K562 (cell line): Measurements from ENCODE around the gene ABCC9. TPM values are rescaled to one million over a fixed set of nuclear protein-coding genes. Genes with fewer than 3 reads are reported as not detected.

ENCODE experiments used
- ATAC-seq: fragments of 200-7000 bp; cut with Tn5 transposase; 3 replicates; pipeline ENCODE4 v1.9.1; 2020; ENCODE audit warnings: moderate library complexity
- BruUV-seq: library from RNA; stranded (reverse); fragments of 400-500 nt; replicated peaks from 2 replicates; lab custom pipeline; 2021; lab: Mats Ljungman, UMichigan
- CTCF ChIA-PET: fragments of 300-600 bp; formaldehyde crosslinking; extraction: SDS; loops from one replicate; lab custom pipeline; 2021; ENCODE audit warnings: low intra/inter-chr PET ratio; lab: Yijun Ruan, JAX
- POLR2A ChIA-PET: fragments of 300-600, 350-650 bp; sonication (Branson Sonifier 250); formaldehyde crosslinking; extraction: SDS; loops from one replicate; lab custom pipeline; 2021; ENCODE audit warnings: antibody characterized with exemption, inconsistent platforms; lab: Yijun Ruan, JAX
- DNase-seq, 4 experiments: peaks; one replicate each; pipeline versions ENCODE4 v3.0.0 to v3.0.0-alpha.2; 2011 to 2018; ENCODE audit warnings: low spot score in 3 of 4, mixed read lengths in 3 of 4; ENCODE audit errors: extremely low read depth in 1 of 4
- FAIRE-seq: peaks from 2 replicates; lab custom pipeline; 2011; peaks lifted over from hg19 to GRCh38; lab: Jason Lieb, UNC
- H2AFZ ChIP-seq: 2 replicates; pipeline ENCODE4 v1.6.0; 2011; ENCODE audit warnings: low read depth, low read length, control low read depth, inconsistent platforms
- H3K27ac ChIP-seq: fragments of 200-600 bp; 3 replicates; pipeline ENCODE4 v1.8.0; 2011; ENCODE audit warnings: low read depth, mild to moderate bottlenecking, control low read depth, inconsistent platforms, low read length, moderate library complexity, mixed read lengths; ENCODE audit errors: extremely low read depth
- H3K27me3 ChIP-seq, 2 experiments: fragments of 300-600 bp in 1 of 2; 2 replicates in 1 of 2; 3 replicates in 1 of 2; pipeline versions ENCODE4 v1.6.0 to v1.8.0; 2011; ENCODE audit warnings: inconsistent platforms in 2 of 2, low read length in 2 of 2, mild to moderate bottlenecking in 1 of 2, mixed read lengths in 1 of 2, moderate library complexity in 1 of 2; ENCODE audit not compliant: control insufficient read depth in 2 of 2, insufficient read depth in 2 of 2
- H3K36me3 ChIP-seq: fragments of 300-600 bp; 3 replicates; pipeline ENCODE4 v1.8.0; 2011; ENCODE audit warnings: mild to moderate bottlenecking, low read length, inconsistent platforms; ENCODE audit not compliant: control insufficient read depth, insufficient read depth
- H3K4me1 ChIP-seq, 2 experiments: fragments of 200-600 bp in 1 of 2; replicated peaks in 1 of 2; 2 replicates in 1 of 2; 3 replicates in 1 of 2; pipeline versions ENCODE4 v1.5.1 to v1.8.0; 2011; ENCODE audit warnings: inconsistent platforms in 2 of 2, low read length in 2 of 2, mild to moderate bottlenecking in 1 of 2, mixed read lengths in 1 of 2, moderate library complexity in 1 of 2; ENCODE audit not compliant: control insufficient read depth in 2 of 2, insufficient read depth in 2 of 2
- H3K4me2 ChIP-seq: 2 replicates; pipeline ENCODE4 v1.6.1; 2011; ENCODE audit warnings: low read length, control low read depth, inconsistent platforms, mixed read lengths; ENCODE audit not compliant: insufficient read depth
- H3K4me3 ChIP-seq: fragments of 200-600 bp; sonication (generic), shearing (Covaris generic); 2 replicates; pipeline ENCODE4 v1.5.1; 2016; ENCODE audit warnings: control low read depth, inconsistent platforms
- H3K79me2 ChIP-seq: fragments of 200-600 bp; 3 replicates; pipeline ENCODE4 v1.8.0; 2011; ENCODE audit warnings: low read length, inconsistent platforms; ENCODE audit not compliant: control insufficient read depth, insufficient read depth
- H3K9ac ChIP-seq, 2 experiments: 2 replicates each; pipeline versions ENCODE4 v1.6.0 to v1.6.1; 2011; ENCODE audit warnings: low read depth in 2 of 2, low read length in 2 of 2, control low read depth in 1 of 2, inconsistent platforms in 1 of 2, mild to moderate bottlenecking in 1 of 2, mixed read lengths in 1 of 2; ENCODE audit not compliant: insufficient read depth in 1 of 2
- H3K9me1 ChIP-seq: one replicate; pipeline ENCODE4 v1.6.0; 2011; ENCODE audit warnings: inconsistent platforms, mild to moderate bottlenecking, low read length, moderate library complexity; ENCODE audit not compliant: control insufficient read depth, insufficient read depth
- H3K9me3 ChIP-seq: replicated peaks from 2 replicates; pipeline ENCODE4 v1.5.1; 2011; ENCODE audit warnings: low read depth, low read length, inconsistent platforms; ENCODE audit not compliant: control insufficient read depth, insufficient read depth
- H4K20me1 ChIP-seq: replicated peaks from 2 replicates; pipeline ENCODE4 v1.6.1; 2011; ENCODE audit warnings: low read length, inconsistent platforms, mixed read lengths; ENCODE audit not compliant: control insufficient read depth, insufficient read depth
- CCNT2 ChIP-seq: IDR thresholded peaks from 2 replicates; pipeline ENCODE4 v1.6.1; 2011; ENCODE audit warnings: borderline replicate concordance, low read depth, mild to moderate bottlenecking, moderate library complexity, mixed read lengths, low read length; ENCODE audit not compliant: insufficient read length; ENCODE audit errors: extremely low read depth
- ETV6 ChIP-seq, 3 experiments: fragments of 150-350 bp in 1 of 3; sonication (generic) in 1 of 3; formaldehyde crosslinking in 1 of 3; IDR thresholded peaks; 2 replicates each; pipeline versions ENCODE4 v1.6.1 to v1.8.0; 2014 to 2022; ENCODE audit warnings: borderline replicate concordance in 2 of 3, low read depth in 2 of 3, antibody characterized with exemption in 1 of 3, low read length in 1 of 3, mild to moderate bottlenecking in 1 of 3, missing genetic modification reagents in 1 of 3
- IRF1 ChIP-seq: sonication (generic); formaldehyde crosslinking; IDR thresholded peaks from 2 replicates; pipeline ENCODE4 v1.8.0; 2022; ENCODE audit warnings: missing genetic modification reagents, mild to moderate bottlenecking, borderline replicate concordance
- ZNF146 ChIP-seq: IDR thresholded peaks from one replicate; pipeline ENCODE4 v1.6.1; 2018; ENCODE audit warnings: missing compliant biosample characterization; ENCODE audit not compliant: unreplicated experiment
- ZNF764 ChIP-seq: fragments of 250-450 bp; sonication (Bioruptor Pico); IDR thresholded peaks from 2 replicates; pipeline ENCODE4 v1.4.0; 2020; ENCODE audit warnings: low read depth, mild to moderate bottlenecking, moderate library complexity
- WGBS: fragments of 100-300 bp; shearing (Covaris generic); methylation state at CpG from one replicate; pipeline ENCODE4 v1.1.6; 2016; ENCODE audit warnings: low coverage, mixed read lengths; ENCODE audit not compliant: insufficient coverage; ENCODE audit errors: missing lambda C conversion rate; 5-methylcytosine and 5-hydroxymethylcytosine counted together
- in situ Hi-C: fragments of 300-500 bp; cut with MboI; formaldehyde crosslinking; loops from 4 replicates; pipeline ENCODE4 v1.15.0; 2018; ENCODE audit warnings: inconsistent platforms, mixed read lengths
- intact Hi-C: fragments of 100-400 bp; cut with micrococcal nuclease; formaldehyde crosslinking; loops from 2 replicates; pipeline ENCODE4 v1.14.2; 2022
- polyA plus RNA-seq, 8 experiments: library from polyadenylated mRNA; depleted of rRNA in 4 of 8; stranded (reverse) in 5 of 8; unstranded in 3 of 8; fragments of >200 nt; fragmentation: Nextera tagmentation in 2 of 8; fragmentation: Illumina TruSeq in 1 of 8; extraction: Ambion mirVana in 2 of 8; extraction: Trizol in 1 of 8; gene quantifications; 2 replicates each; pipeline versions ENCODE4 v1.2.1 to v1.2.3, GENCODE V29; 2011 to 2014; ENCODE audit warnings: inconsistent platforms in 1 of 8, missing spikeins in 1 of 8
- total RNA-seq, 7 experiments: library from RNA; depleted of rRNA in 6 of 7; stranded (reverse); fragments of >200 nt in 6 of 7; fragmentation: Illumina TruSeq in 2 of 7; extraction: Trizol in 2 of 7; gene quantifications; 2 replicates each; pipeline versions ENCODE4 v1.2.1 to v1.2.3, GENCODE V29; 2011 to 2021; ENCODE audit warnings: low replicate concordance in 1 of 7

ABCC9 gene
- total and polyA plus RNA-seq, 9 of the 15 experiments (the other 6 are each of a cell fraction or from before 2014, with no cell fraction given), result 0.05 to 0.40 (median 0.18) TPM

GRCh38 chr12:21823581-21823980, 117.6 kb downstream of the ABCC9 start:
- Histone ChIP-seq H3K27me3 (no peaks in the 10 kb centered on the region), H3K36me3 (no peaks in the 10 kb centered on the region), H3K9me1 (no peaks in the 10 kb centered on the region), H3K9me3 (no peaks in the 10 kb centered on the region), H4K20me1 (no peaks in the 10 kb centered on the region), H3K4me1 (no peaks in the 10 kb centered on the region), H3K27ac (no peak overlapping the region), H3K4me2 (no peak overlapping the region), H3K9ac (no peak overlapping the region)
- ATAC-seq (no peak), FAIRE-seq (no peak)
- POLR2A ChIA-PET, result no interaction called here
- TF ChIP-seq ZNF146 (CRISPR knock-in tag) (no peak), ZNF764 (CRISPR knock-in tag) (no peak), CCNT2 (no peak)
- TF ChIP-seq, all 486 proteins: peak for 0
- no peak overlapping the region for H3K4me3 ChIP-seq
- H3K79me2 ChIP-seq, result no peaks in the 10 kb centered on the region
- in situ Hi-C loops (no loop called here), intact Hi-C loops (no loop called here)
- H2AFZ ChIP-seq, result no peak overlapping the region
- CTCF ChIA-PET, result no interaction called here
- DNase-seq, result no peak
- WGBS, result 13% methylated on average over 8 of the region's 8 CpGs
- no TSS peak for BruUV-seq

GRCh38 chr12:21819678-21820077, 121.5 kb downstream of the ABCC9 start:
- CTCF ChIA-PET, result no interaction called here
- no peak for FAIRE-seq
- BruUV-seq, result no TSS peak
- H3K4me2 ChIP-seq, result no peak overlapping the region
- no peaks in the 10 kb centered on the region for H4K20me1 ChIP-seq
- H3K36me3 ChIP-seq, result no peaks in the 10 kb centered on the region
- no peak for DNase-seq
- H3K27me3 ChIP-seq, result no peaks in the 10 kb centered on the region
- H3K27ac ChIP-seq, result no peak overlapping the region
- intact Hi-C loops (no loop called here), in situ Hi-C loops (no loop called here)
- no peaks in the 10 kb centered on the region for H3K4me1 ChIP-seq
- H3K9me1 ChIP-seq, result no peaks in the 10 kb centered on the region
- TF ChIP-seq IRF1 (CRISPR knock-in tag) (no peak), ETV6 (IDR thresholded peaks at IDR 0.05; ENCODE audit: borderline replicate concordance in 1 of 2, low read depth in 2 of 2, low read length in 1 of 2) (no peak), ETV6 (CRISPR knock-in tag; IDR thresholded peaks at IDR 0.05; ENCODE audit: borderline replicate concordance) (no peak)
- H3K9ac ChIP-seq, result no peak overlapping the region
- no peaks in the 10 kb centered on the region for H3K79me2 ChIP-seq
- H3K4me3 ChIP-seq, result no peak overlapping the region
- ATAC-seq, result no peak
- H3K9me3 ChIP-seq, result no peaks in the 10 kb centered on the region
- POLR2A ChIA-PET, result no interaction called here
- no peak overlapping the region for H2AFZ ChIP-seq
